K562 (cell line): ENCODE measurements around the gene CEP131.

Experiments
- TARDBP ChIP-seq: fragments of 450-650 bp; IDR thresholded peaks from 2 replicates; pipeline ENCODE4 v1.6.1; 2016
- TF ChIP-seq, protein P1 (sequence below), 3 experiments: IDR thresholded peaks in 2 of 3; conservative IDR thresholded peaks in 1 of 3; 2 replicates each; pipeline ENCODE4 v1.5.1; 2011 to 2012; ENCODE audit warnings: low read length in 3 of 3, mild to moderate bottlenecking in 3 of 3, control low read depth in 2 of 3, improper control_type of control experiment in 1 of 3, inconsistent platforms in 1 of 3, low read depth in 1 of 3, mixed read lengths in 1 of 3, moderate library complexity in 1 of 3; ENCODE audit not compliant: insufficient read depth in 2 of 3

GRCh38 chr17:81191116-81191515 lies 31.6 kb downstream of the CEP131 start:
- TF ChIP-seq TARDBP: no peak
- TF ChIP-seq, protein P1, sequence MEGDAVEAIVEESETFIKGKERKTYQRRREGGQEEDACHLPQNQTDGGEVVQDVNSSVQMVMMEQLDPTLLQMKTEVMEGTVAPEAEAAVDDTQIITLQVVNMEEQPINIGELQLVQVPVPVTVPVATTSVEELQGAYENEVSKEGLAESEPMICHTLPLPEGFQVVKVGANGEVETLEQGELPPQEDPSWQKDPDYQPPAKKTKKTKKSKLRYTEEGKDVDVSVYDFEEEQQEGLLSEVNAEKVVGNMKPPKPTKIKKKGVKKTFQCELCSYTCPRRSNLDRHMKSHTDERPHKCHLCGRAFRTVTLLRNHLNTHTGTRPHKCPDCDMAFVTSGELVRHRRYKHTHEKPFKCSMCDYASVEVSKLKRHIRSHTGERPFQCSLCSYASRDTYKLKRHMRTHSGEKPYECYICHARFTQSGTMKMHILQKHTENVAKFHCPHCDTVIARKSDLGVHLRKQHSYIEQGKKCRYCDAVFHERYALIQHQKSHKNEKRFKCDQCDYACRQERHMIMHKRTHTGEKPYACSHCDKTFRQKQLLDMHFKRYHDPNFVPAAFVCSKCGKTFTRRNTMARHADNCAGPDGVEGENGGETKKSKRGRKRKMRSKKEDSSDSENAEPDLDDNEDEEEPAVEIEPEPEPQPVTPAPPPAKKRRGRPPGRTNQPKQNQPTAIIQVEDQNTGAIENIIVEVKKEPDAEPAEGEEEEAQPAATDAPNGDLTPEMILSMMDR (IDR thresholded peaks at IDR 0.05 in 2 of 3, conservative IDR thresholded peaks at IDR 0.05 in 1 of 3; ENCODE audit: insufficient read depth in 2 of 3, low read depth in 1 of 3, low read length in 3 of 3): no peak
